Erythroblast (primary cell): ENCODE results near the gene FUBP3.

Experiments used
- GATA1 ChIP-seq: IDR thresholded peaks from 2 replicates; pipeline ENCODE4 v1.6.1; 2011; ENCODE audit warnings: low read depth, mild to moderate bottlenecking, control low read depth, low read length, moderate library complexity
- POLR2A ChIP-seq: IDR thresholded peaks from 2 replicates; pipeline ENCODE4 v1.6.1; 2011; ENCODE audit warnings: mild to moderate bottlenecking, low read length

- TF ChIP-seq POLR2A (no peak), GATA1 (no peak)
Measured at GRCh38 chr9:130623466-130623865, 44.1 kb downstream of the FUBP3 start.
